GM12878 (cell line): ENCODE measurements around the gene PUS7. TPM values are rescaled to one million over a fixed set of nuclear protein-coding genes. Genes with fewer than 3 reads are reported as not detected.

Source experiments
- ATAC-seq: fragments of 200-7000 bp; cut with Tn5 transposase; 3 replicates; pipeline ENCODE4 v1.9.1; 2020; ENCODE audit warnings: mild to moderate bottlenecking, moderate library complexity
- BruUV-seq: library from RNA; stranded (reverse); fragments of 400-500 nt; replicated peaks from 2 replicates; lab custom pipeline; 2021; lab: Mats Ljungman, UMichigan
- CTCF ChIA-PET: fragments of 300-600 bp; sonication (Branson Sonifier 250); formaldehyde crosslinking; extraction: SDS; loops from one replicate; lab custom pipeline; 2021; ENCODE audit warnings: inconsistent platforms; lab: Yijun Ruan, JAX
- POLR2A ChIA-PET: fragments of 350-600 bp; formaldehyde crosslinking; extraction: SDS; loops from one replicate; lab custom pipeline; 2021; ENCODE audit warnings: inconsistent platforms; lab: Charles Lee
- RAD21 ChIA-PET: fragments of 300-600 bp; sonication (Branson Sonifier 250); formaldehyde crosslinking; loops from one replicate; lab custom pipeline; 2023; ENCODE audit warnings: antibody characterized with exemption; ENCODE audit not compliant: unreplicated experiment; lab: Charles Lee
- SMC1A ChIA-PET: fragments of 300-600 bp; sonication (Branson Sonifier 250); formaldehyde crosslinking; loops from one replicate; lab custom pipeline; 2023; ENCODE audit not compliant: unreplicated experiment, uncharacterized antibody; lab: Charles Lee
- DNase-seq: peaks from one replicate; pipeline ENCODE4 v3.0.0-alpha.2; 2011; ENCODE audit warnings: low read depth, low spot score
- FAIRE-seq: peaks from 3 replicates; lab custom pipeline; 2011; peaks lifted over from hg19 to GRCh38; lab: Jason Lieb, UNC
- H2AFZ ChIP-seq: 2 replicates; pipeline ENCODE4 v1.6.0; 2011; ENCODE audit warnings: low read depth, low read length, control low read depth; ENCODE audit not compliant: control insufficient read depth
- H3K27ac ChIP-seq: 2 replicates; pipeline ENCODE4 v1.5.1; 2011; ENCODE audit warnings: control low read depth; ENCODE audit not compliant: control insufficient read depth, insufficient read depth
- H3K27me3 ChIP-seq, 2 experiments: replicated peaks in 1 of 2; 2 replicates each; pipeline versions ENCODE4 v1.6.0 to v1.6.1; 2011; ENCODE audit warnings: low read length in 1 of 2; ENCODE audit not compliant: control insufficient read depth in 2 of 2, insufficient read depth in 2 of 2
- H3K36me3 ChIP-seq, 2 experiments: 2 replicates each; pipeline ENCODE4 v1.5.1; 2011; ENCODE audit warnings: low read length in 1 of 2; ENCODE audit not compliant: control insufficient read depth in 2 of 2, insufficient read depth in 2 of 2
- H3K4me1 ChIP-seq: 2 replicates; pipeline ENCODE4 v1.6.1; 2011; ENCODE audit warnings: mild to moderate bottlenecking, low read length, moderate library complexity, mixed read lengths; ENCODE audit not compliant: control insufficient read depth, insufficient read depth
- H3K4me2 ChIP-seq: 2 replicates; pipeline ENCODE4 v1.6.0; 2011; ENCODE audit warnings: control low read depth; ENCODE audit not compliant: control insufficient read depth, insufficient read depth
- H3K4me3 ChIP-seq: fragments of 200-600 bp; sonication (generic); 2 replicates; pipeline ENCODE4 v1.5.1; 2016
- H3K79me2 ChIP-seq: 2 replicates; pipeline ENCODE4 v1.6.0; 2011; ENCODE audit warnings: low read length; ENCODE audit not compliant: control insufficient read depth, insufficient read depth
- H3K9ac ChIP-seq: 2 replicates; pipeline ENCODE4 v1.8.0; 2011; ENCODE audit warnings: low read length, control low read depth, mixed read lengths; ENCODE audit not compliant: control insufficient read depth, insufficient read depth
- H3K9me3 ChIP-seq: replicated peaks from 3 replicates; pipeline ENCODE4 v1.5.1; 2011; ENCODE audit warnings: mild to moderate bottlenecking, low read length; ENCODE audit not compliant: control insufficient read depth, insufficient read depth
- H4K20me1 ChIP-seq: 2 replicates; pipeline ENCODE4 v1.6.0; 2011; ENCODE audit not compliant: control insufficient read depth, insufficient read depth
- BCL11A ChIP-seq: IDR thresholded peaks from 2 replicates; pipeline ENCODE4 v1.6.1; 2011; ENCODE audit warnings: low read depth, low read length
- CREM ChIP-seq: IDR thresholded peaks from 2 replicates; pipeline ENCODE4 v1.6.1; 2014; ENCODE audit warnings: antibody characterized with exemption, low read depth
- HDAC6 ChIP-seq: fragments of 200-600 bp; sonication (generic); IDR thresholded peaks from one replicate; pipeline ENCODE4 v1.8.0; 2017; ENCODE audit warnings: antibody characterized with exemption; ENCODE audit not compliant: unreplicated experiment
- MEF2A ChIP-seq: IDR thresholded peaks from 2 replicates; pipeline ENCODE4 v1.6.1; 2011; ENCODE audit warnings: low read depth, mild to moderate bottlenecking, low read length, moderate library complexity; ENCODE audit not compliant: insufficient read depth
- NFXL1 ChIP-seq: fragments of 450-650 bp; IDR thresholded peaks from 2 replicates; pipeline ENCODE4 v1.6.1; 2017; ENCODE audit warnings: antibody characterized with exemption, mild to moderate bottlenecking, borderline replicate concordance
- NRF1 ChIP-seq: conservative IDR thresholded peaks from 2 replicates; pipeline ENCODE4 v1.6.1; 2011; ENCODE audit warnings: mild to moderate bottlenecking, low read depth, low read length, improper control_type of control experiment
- SMAD5 ChIP-seq: IDR thresholded peaks from 2 replicates; pipeline ENCODE4 v1.6.1; 2016; ENCODE audit warnings: antibody characterized with exemption, low read depth
- ZBED1 ChIP-seq: IDR thresholded peaks from 2 replicates; pipeline ENCODE4 v1.6.1; 2016; ENCODE audit warnings: borderline replicate concordance
- WGBS: methylation state at CpG from one replicate; pipeline ENCODE4 v1.1.6; 2016; ENCODE audit warnings: low lambda C conversion rate; ENCODE audit not compliant: insufficient replicate concordance, insufficient coverage; ENCODE audit errors: missing lambda C conversion rate; 5-methylcytosine and 5-hydroxymethylcytosine counted together
- in situ Hi-C: fragments of 300-500 bp; cut with MboI; formaldehyde crosslinking; loops from 9 replicates; pipeline ENCODE4 v1.14.3; 2018; ENCODE audit warnings: mixed read lengths
- intact Hi-C: fragments of 100-400 bp; cut with micrococcal nuclease; formaldehyde crosslinking; loops from one replicate; pipeline ENCODE4 v1.14.2; 2022; ENCODE audit not compliant: unreplicated experiment
- polyA plus RNA-seq, 11 experiments: library from polyadenylated mRNA; depleted of rRNA in 4 of 11; unstranded in 6 of 11; stranded (reverse) in 5 of 11; fragments of >200 nt; fragmentation: Nextera tagmentation in 4 of 11; fragmentation: Illumina TruSeq in 1 of 11; extraction: Ambion mirVana in 4 of 11; extraction: Trizol in 1 of 11; gene quantifications; 1 replicate in 1 of 11; 2 replicates in 10 of 11; pipeline versions ENCODE4 v1.2.1 to v1.2.3, GENCODE V29; 2011 to 2016; ENCODE audit warnings: inconsistent platforms in 2 of 11, missing spikeins in 2 of 11, low read depth in 1 of 11
- total RNA-seq, 4 experiments: library from RNA; depleted of rRNA in 3 of 4; stranded (reverse); fragments of >200 nt in 3 of 4; fragmentation: Illumina TruSeq in 1 of 4; extraction: Trizol in 1 of 4; gene quantifications; 2 replicates each; pipeline versions ENCODE4 v1.2.1 to v1.2.3, GENCODE V29; 2013 to 2021

PUS7 gene
- total and polyA plus RNA-seq, 10 of the 15 experiments (the other 5 are each of a cell fraction or from before 2014, with no cell fraction given): 5.6 to 28.5 (median 22.4) TPM

DNA sequence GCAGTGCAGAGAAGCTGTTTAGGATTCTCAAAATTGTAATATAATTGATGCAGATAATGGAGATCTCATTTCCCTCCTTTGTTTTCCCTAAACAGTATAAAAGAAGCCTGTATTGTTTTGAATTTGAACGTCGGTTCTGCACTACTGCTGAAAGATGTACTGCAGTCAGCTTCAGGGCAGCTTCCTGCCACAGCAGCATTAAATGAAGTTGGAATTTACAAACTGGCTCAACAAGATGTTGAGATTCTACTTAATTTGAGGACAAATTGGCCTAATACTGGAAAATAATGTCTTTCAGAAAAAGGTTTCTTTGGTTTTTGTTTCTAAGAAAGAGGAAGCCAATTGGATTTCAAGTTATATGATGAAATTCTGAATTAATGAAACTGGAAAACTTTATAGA lies 45.0 kb upstream of the PUS7 start:
- in situ Hi-C loops (no loop called here), intact Hi-C loops (no loop called here)
- H4K20me1 ChIP-seq: no peaks in the 10 kb centered on the region
- no peak overlapping the region for H3K4me3 ChIP-seq
- ChIA-PET SMC1A (interaction anchor here (0.6 to 1.4 kb wide), 2 partner anchors 9 to 71 kb away, joined by 3 to 9 read pairs; no protein-coding TSS in a partner anchor), RAD21 (no interaction called here), CTCF (interaction anchor here (0.6 kb wide), 2 partner anchors 22 to 973 kb away, joined by 3 to 4 read pairs; no protein-coding TSS in a partner anchor), POLR2A (no interaction called here)
- ATAC-seq (no peak), DNase-seq (no peak), FAIRE-seq (no peak)
- no peaks in the 10 kb centered on the region for H3K27me3 ChIP-seq
- no peaks in the 10 kb centered on the region for H3K79me2 ChIP-seq
- TF ChIP-seq SMAD5 (no peak), NFXL1 (no peak), HDAC6 (no peak), BCL11A (no peak), NRF1 (no peak), CREM (no peak), ZBED1 (no peak)
- no peaks in the 10 kb centered on the region for H3K9me3 ChIP-seq
- H3K36me3 ChIP-seq: peaks cover 2 to 24% of the 10 kb centered on the region in 2 experiments; a peak in 2 of 4 replicates
- H3K27ac ChIP-seq: no peak overlapping the region
- 95% methylated on average over 2 of the region's 2 CpGs for WGBS
- H2AFZ ChIP-seq: no peak overlapping the region
- no peak overlapping the region for H3K9ac ChIP-seq
- no peaks in the 10 kb centered on the region for H3K4me1 ChIP-seq
- BruUV-seq: no TSS peak
- H3K4me2 ChIP-seq: no peak overlapping the region

DNA sequence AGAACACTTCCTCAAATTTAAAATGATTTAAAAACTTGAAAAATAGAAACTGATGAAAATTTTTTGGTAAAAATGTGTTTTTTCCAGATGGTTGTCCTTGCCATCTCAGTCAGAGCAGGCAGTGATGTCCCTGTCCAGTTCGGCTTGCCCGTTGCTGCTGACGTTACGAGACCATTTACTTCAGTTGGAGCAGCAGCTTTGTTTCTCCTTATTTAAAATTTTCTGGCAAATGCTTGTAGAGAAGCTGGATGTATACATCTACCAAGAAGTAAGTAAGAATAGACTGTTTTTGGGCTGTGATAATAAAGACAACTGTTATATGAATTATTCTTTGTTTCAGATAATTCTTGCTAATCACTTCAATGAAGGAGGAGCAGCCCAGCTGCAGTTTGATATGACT lies 43.1 kb upstream of the PUS7 start:
- in situ Hi-C loops: no loop called here
- ChIA-PET POLR2A (interaction anchor here (0.6 kb wide), 1 partner anchor 613 kb away, joined by 3 read pairs; no protein-coding TSS in a partner anchor), CTCF (interaction anchor here (2.1 kb wide), 1 partner anchor 33 kb away, joined by 5 read pairs; the partner anchor contains the start of gene RINT1), RAD21 (no interaction called here), SMC1A (interaction anchor here (0.5 to 0.8 kb wide), 2 partner anchors 10 to 25 kb away, joined by 3 read pairs; no protein-coding TSS in a partner anchor)
- intact Hi-C loops: no loop called here
- Histone ChIP-seq H3K9ac (no peak overlapping the region), H3K79me2 (no peaks in the 10 kb centered on the region), H3K27me3 (no peaks in the 10 kb centered on the region), H3K4me1 (no peaks in the 10 kb centered on the region), H3K4me2 (no peak overlapping the region), H4K20me1 (no peaks in the 10 kb centered on the region), H3K4me3 (no peak overlapping the region), H3K9me3 (no peaks in the 10 kb centered on the region), H3K27ac (no peak overlapping the region), H2AFZ (no peak overlapping the region), H3K36me3 (peaks cover 2 to 24% of the 10 kb centered on the region in 2 experiments; a peak in 2 of 4 replicates)
- no peak for TF ChIP-seq MEF2A
- no TSS peak for BruUV-seq
- WGBS: 99% methylated on average over 4 of the region's 4 CpGs
- DNase-seq (no peak), ATAC-seq (no peak), FAIRE-seq (no peak)
